PC-3 (cell line): ENCODE results near the gene FBXO27. TPM values are rescaled to one million over a fixed set of nuclear protein-coding genes. Genes with fewer than 3 reads are reported as not detected.
A peak's percentile ranks its signal among the peaks of the same experiment; 100 is the strongest.
"Not testable (repeated sequence)": the region's sequence is repeated elsewhere in the genome, so short reads cannot be mapped to it uniquely, and the experiment has no call there.

ENCODE experiments used
- ATAC-seq: fragments of 200-7000 bp; cut with Tn5 transposase; 2 replicates; pipeline ENCODE4 v1.9.1; 2020; ENCODE audit warnings: mild to moderate bottlenecking, moderate library complexity
- BruUV-seq: library from RNA; stranded (reverse); fragments of 400-500 nt; replicated peaks from 2 replicates; lab custom pipeline; 2021; lab: Mats Ljungman, UMichigan
- CTCF ChIA-PET: fragments of 300-600 bp; sonication (Branson Sonifier 250); formaldehyde crosslinking; loops from one replicate; lab custom pipeline; 2022; ENCODE audit warnings: antibody characterized with exemption; lab: Charles Lee
- POLR2A ChIA-PET: fragments of 300-600 bp; sonication (Branson Sonifier 250); formaldehyde crosslinking; loops from one replicate; lab custom pipeline; 2022; ENCODE audit warnings: antibody characterized with exemption; ENCODE audit not compliant: unreplicated experiment; lab: Charles Lee
- DNase-seq: peaks from one replicate; pipeline ENCODE4 v3.0.0-alpha.2; 2015
- H2AFZ ChIP-seq: fragments of 300-600 bp; sonication (generic); 2 replicates; pipeline ENCODE4 v1.6.0; 2016; ENCODE audit warnings: antibody characterized with exemption, low read length
- H3F3A ChIP-seq: fragments of 300-600 bp; sonication (generic); one replicate; pipeline ENCODE4 v1.6.0; 2017; ENCODE audit warnings: antibody characterized with exemption, low read length, control low read depth, mild to moderate bottlenecking; ENCODE audit not compliant: unreplicated experiment
- H3K27ac ChIP-seq: fragments of 300-600 bp; sonication (generic); 2 replicates; pipeline ENCODE4 v1.5.1; 2016; ENCODE audit warnings: mild to moderate bottlenecking, low read length
- H3K27me3 ChIP-seq: fragments of 300-600 bp; sonication (generic); 2 replicates; pipeline ENCODE4 v1.6.1; 2016; ENCODE audit warnings: low read length, mixed read lengths
- H3K36me3 ChIP-seq: fragments of 300-600 bp; sonication (generic); 2 replicates; pipeline ENCODE4 v1.6.1; 2016; ENCODE audit warnings: low read depth, mixed run types, low read length, mixed read lengths
- H3K4me1 ChIP-seq: fragments of 300-600 bp; sonication (generic); 2 replicates; pipeline ENCODE4 v1.5.1; 2016; ENCODE audit warnings: low read length; ENCODE audit not compliant: insufficient read depth
- H3K4me2 ChIP-seq: fragments of 300-600 bp; sonication (generic); 2 replicates; pipeline ENCODE4 v1.6.0; 2016; ENCODE audit warnings: low read length
- H3K4me3 ChIP-seq: fragments of 300-600 bp; sonication (generic); 2 replicates; pipeline ENCODE4 v1.5.1; 2016; ENCODE audit warnings: mild to moderate bottlenecking, low read length, mixed read lengths
- H3K79me2 ChIP-seq: fragments of 300-600 bp; sonication (generic); 2 replicates; pipeline ENCODE4 v1.6.1; 2017; ENCODE audit warnings: low read length, mixed read lengths
- H3K9ac ChIP-seq: fragments of 300-600 bp; sonication (generic); 2 replicates; pipeline ENCODE4 v1.6.0; 2016; ENCODE audit warnings: mild to moderate bottlenecking, low read length
- H3K9me2 ChIP-seq: fragments of 300-600 bp; sonication (generic); replicated peaks from 2 replicates; pipeline ENCODE4 v1.6.1; 2016; ENCODE audit warnings: mixed run types, low read length, mixed read lengths
- H3K9me3 ChIP-seq: fragments of 300-600 bp; sonication (generic); 2 replicates; pipeline ENCODE4 v1.6.1; 2016; ENCODE audit warnings: low read length, mixed read lengths
- H4K20me1 ChIP-seq: fragments of 300-600 bp; sonication (generic); 2 replicates; pipeline ENCODE4 v1.6.1; 2016; ENCODE audit warnings: low read length, mixed read lengths
- EZH2 ChIP-seq: fragments of 300-600 bp; sonication (generic); IDR thresholded peaks from one replicate; pipeline ENCODE4 v1.6.1; 2017; ENCODE audit warnings: antibody characterized with exemption, mild to moderate bottlenecking, low read length; ENCODE audit not compliant: unreplicated experiment
- EZH2phosphoT487 ChIP-seq: fragments of 300-600 bp; sonication (generic); IDR thresholded peaks from 2 replicates; pipeline ENCODE4 v1.6.1; 2018; ENCODE audit warnings: mild to moderate bottlenecking, antibody characterized with exemption, low read length, borderline replicate concordance
- intact Hi-C: fragments of 100-400 bp; cut with micrococcal nuclease; formaldehyde crosslinking; loops from 2 replicates; pipeline ENCODE4 v1.9.0; 2023
- total RNA-seq: library from RNA; depleted of rRNA; stranded (reverse); fragments of >200 nt; gene quantifications from 2 replicates; pipeline ENCODE4 v1.2.3, GENCODE V29; 2014
- TF ChIP-seq, protein P1 (sequence below): fragments of 300-600 bp; sonication (generic); conservative IDR thresholded peaks from 2 replicates; pipeline ENCODE4 v1.5.1; 2017; ENCODE audit warnings: antibody characterized with exemption, low read depth, mild to moderate bottlenecking, low read length

FBXO27 gene
- total RNA-seq, 1 experiment from 2014 or later = 7.1 TPM

- Histone ChIP-seq H3K4me2 (no peak overlapping the region), H3K4me1 (peaks cover 4% of the 10 kb centered on the region; the same call in 1 of the 2 replicates), H3K36me3 (no peaks in the 10 kb centered on the region), H3F3A (no peaks in the 10 kb centered on the region), H3K27me3 (no peaks in the 10 kb centered on the region), H3K4me3 (no peak overlapping the region), H2AFZ (no peak overlapping the region), H3K9me3 (no peaks in the 10 kb centered on the region), H3K9me2 (no peaks in the 10 kb centered on the region), H3K79me2 (no peaks in the 10 kb centered on the region), H4K20me1 (no peaks in the 10 kb centered on the region), H3K27ac (no peak overlapping the region), H3K9ac (no peak overlapping the region)
- ChIA-PET POLR2A (no interaction called here), CTCF (no interaction called here)
- intact Hi-C loops = no loop called here
- TF ChIP-seq EZH2phosphoT487 = no peak
- TF ChIP-seq EZH2 = no peak
- TF ChIP-seq, protein P1, sequence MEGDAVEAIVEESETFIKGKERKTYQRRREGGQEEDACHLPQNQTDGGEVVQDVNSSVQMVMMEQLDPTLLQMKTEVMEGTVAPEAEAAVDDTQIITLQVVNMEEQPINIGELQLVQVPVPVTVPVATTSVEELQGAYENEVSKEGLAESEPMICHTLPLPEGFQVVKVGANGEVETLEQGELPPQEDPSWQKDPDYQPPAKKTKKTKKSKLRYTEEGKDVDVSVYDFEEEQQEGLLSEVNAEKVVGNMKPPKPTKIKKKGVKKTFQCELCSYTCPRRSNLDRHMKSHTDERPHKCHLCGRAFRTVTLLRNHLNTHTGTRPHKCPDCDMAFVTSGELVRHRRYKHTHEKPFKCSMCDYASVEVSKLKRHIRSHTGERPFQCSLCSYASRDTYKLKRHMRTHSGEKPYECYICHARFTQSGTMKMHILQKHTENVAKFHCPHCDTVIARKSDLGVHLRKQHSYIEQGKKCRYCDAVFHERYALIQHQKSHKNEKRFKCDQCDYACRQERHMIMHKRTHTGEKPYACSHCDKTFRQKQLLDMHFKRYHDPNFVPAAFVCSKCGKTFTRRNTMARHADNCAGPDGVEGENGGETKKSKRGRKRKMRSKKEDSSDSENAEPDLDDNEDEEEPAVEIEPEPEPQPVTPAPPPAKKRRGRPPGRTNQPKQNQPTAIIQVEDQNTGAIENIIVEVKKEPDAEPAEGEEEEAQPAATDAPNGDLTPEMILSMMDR = no peak
- ATAC-seq (no peak), DNase-seq (peak; percentile 60)
- BruUV-seq = no TSS peak
These were observed 41.2 kb downstream of the FBXO27 start for GRCh38 chr19:38990949-38991697.

GRCh38 chr19:38989614-38990013 is 42.7 kb downstream of the FBXO27 start:
- H3K27ac ChIP-seq, CTCF ChIA-PET, H3K9ac ChIP-seq, intact Hi-C loops, H3K4me2 ChIP-seq, DNase-seq, H3K4me1 ChIP-seq, H3F3A ChIP-seq, H3K79me2 ChIP-seq, H3K27me3 ChIP-seq, H2AFZ ChIP-seq, H3K9me3 ChIP-seq, BruUV-seq, H3K4me3 ChIP-seq, POLR2A ChIA-PET, H3K36me3 ChIP-seq, H4K20me1 ChIP-seq, H3K9me2 ChIP-seq, ATAC-seq: not testable (repeated sequence)

- Histone ChIP-seq H4K20me1 (no peaks in the 10 kb centered on the region), H3K9me2 (no peaks in the 10 kb centered on the region), H3K9me3 (no peaks in the 10 kb centered on the region), H3K4me2 (no peak overlapping the region), H3K27ac (no peak overlapping the region), H3K9ac (no peak overlapping the region), H3K27me3 (no peaks in the 10 kb centered on the region), H3K36me3 (no peaks in the 10 kb centered on the region), H3F3A (no peaks in the 10 kb centered on the region), H3K4me1 (peaks cover 4% of the 10 kb centered on the region; the same call in 1 of the 2 replicates), H3K79me2 (no peaks in the 10 kb centered on the region), H2AFZ (no peak overlapping the region), H3K4me3 (no peak overlapping the region)
- CTCF ChIA-PET = no interaction called here
- TF ChIP-seq, protein P1 = no peak
- no peak for TF ChIP-seq EZH2phosphoT487
- TF ChIP-seq EZH2 = no peak
- intact Hi-C loops = no loop called here
- ATAC-seq = no peak; the same call in 1 of the 2 replicates
- POLR2A ChIA-PET = no interaction called here
- peak; percentile 7 for DNase-seq
- no TSS peak for BruUV-seq
These were observed 43.2 kb downstream of the FBXO27 start for GRCh38 chr19:38989066-38989605.

GRCh38 chr19:38988627-38989026 is 43.7 kb downstream of the FBXO27 start:
- BruUV-seq, POLR2A ChIA-PET, H3K4me3 ChIP-seq, H3K9me2 ChIP-seq, H3K4me1 ChIP-seq, DNase-seq, H3K36me3 ChIP-seq, ATAC-seq, CTCF ChIA-PET, intact Hi-C loops, H3K27ac ChIP-seq, H3K9ac ChIP-seq, H3F3A ChIP-seq, H3K79me2 ChIP-seq, H3K4me2 ChIP-seq, H3K9me3 ChIP-seq, H4K20me1 ChIP-seq, H3K27me3 ChIP-seq, H2AFZ ChIP-seq: not testable (repeated sequence)

GRCh38 chr19:38987745-38988144 is 44.6 kb downstream of the FBXO27 start:
- H3K4me2 ChIP-seq, intact Hi-C loops, DNase-seq, H3K4me3 ChIP-seq, CTCF ChIA-PET, H3K27ac ChIP-seq, H3K79me2 ChIP-seq, H3K9me3 ChIP-seq, H3K27me3 ChIP-seq, ATAC-seq, H3F3A ChIP-seq, H2AFZ ChIP-seq, H3K9ac ChIP-seq, H3K4me1 ChIP-seq, H4K20me1 ChIP-seq, H3K9me2 ChIP-seq, H3K36me3 ChIP-seq, POLR2A ChIA-PET, BruUV-seq: not testable (repeated sequence)
